Measurements from ENCODE around the gene PABPN1.

PABPN1 gene

DNA sequence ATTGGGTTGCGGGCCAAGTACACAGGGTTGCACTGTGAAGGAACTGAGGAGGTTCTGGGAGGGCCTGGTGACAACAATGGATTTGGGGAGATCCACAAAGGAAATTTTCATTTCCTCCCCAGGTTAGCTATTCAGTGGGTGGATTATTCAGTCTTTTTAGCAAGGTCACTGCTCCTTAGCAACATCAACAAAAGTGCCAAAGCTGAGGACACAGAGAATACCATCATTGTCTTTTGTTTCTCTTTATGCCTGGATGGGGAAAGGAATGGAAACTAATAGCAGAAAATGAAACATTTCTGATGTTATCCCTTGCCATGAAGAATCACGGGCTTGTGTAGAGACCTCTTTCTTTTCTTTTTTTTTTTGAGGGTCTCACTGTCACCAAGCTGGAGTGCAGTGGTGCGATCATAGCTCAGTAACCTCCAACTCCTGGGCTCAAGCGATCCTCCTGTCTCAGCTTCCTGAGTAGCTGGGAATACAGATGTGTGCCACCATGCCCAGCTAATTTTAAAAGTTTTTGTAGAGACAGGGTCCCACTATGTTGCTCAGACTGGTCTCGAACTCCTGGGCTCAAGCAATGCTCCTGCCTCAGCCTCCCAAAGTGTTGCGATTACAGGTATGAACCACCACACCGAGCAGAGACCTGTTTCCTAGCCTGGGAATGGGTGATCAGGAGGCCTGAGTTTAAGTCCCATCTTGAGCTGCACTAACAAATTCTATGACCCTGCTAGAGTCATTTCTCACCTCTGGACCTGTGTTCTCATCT, 25.1 kb upstream of the PABPN1 start:
- peaks cover 14% of the 10 kb centered on the region for H3F3A ChIP-seq (ENCODE audit: insufficient read depth)
- no peaks in the 10 kb centered on the region for H3K9me2 ChIP-seq (replicated peaks; ENCODE audit: insufficient read depth, low read length)
- TF ChIP-seq EZH2phosphoT487 (conservative IDR thresholded peaks at IDR 0.05; ENCODE audit: low read length), result no peak
- TF ChIP-seq, protein P1, sequence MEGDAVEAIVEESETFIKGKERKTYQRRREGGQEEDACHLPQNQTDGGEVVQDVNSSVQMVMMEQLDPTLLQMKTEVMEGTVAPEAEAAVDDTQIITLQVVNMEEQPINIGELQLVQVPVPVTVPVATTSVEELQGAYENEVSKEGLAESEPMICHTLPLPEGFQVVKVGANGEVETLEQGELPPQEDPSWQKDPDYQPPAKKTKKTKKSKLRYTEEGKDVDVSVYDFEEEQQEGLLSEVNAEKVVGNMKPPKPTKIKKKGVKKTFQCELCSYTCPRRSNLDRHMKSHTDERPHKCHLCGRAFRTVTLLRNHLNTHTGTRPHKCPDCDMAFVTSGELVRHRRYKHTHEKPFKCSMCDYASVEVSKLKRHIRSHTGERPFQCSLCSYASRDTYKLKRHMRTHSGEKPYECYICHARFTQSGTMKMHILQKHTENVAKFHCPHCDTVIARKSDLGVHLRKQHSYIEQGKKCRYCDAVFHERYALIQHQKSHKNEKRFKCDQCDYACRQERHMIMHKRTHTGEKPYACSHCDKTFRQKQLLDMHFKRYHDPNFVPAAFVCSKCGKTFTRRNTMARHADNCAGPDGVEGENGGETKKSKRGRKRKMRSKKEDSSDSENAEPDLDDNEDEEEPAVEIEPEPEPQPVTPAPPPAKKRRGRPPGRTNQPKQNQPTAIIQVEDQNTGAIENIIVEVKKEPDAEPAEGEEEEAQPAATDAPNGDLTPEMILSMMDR (IDR thresholded peaks at IDR 0.05; ENCODE audit: insufficient read depth, low read length, poor library complexity, severe bottlenecking), result no peak
- H4K20me1 ChIP-seq (ENCODE audit: low read depth, low read length), result no peaks in the 10 kb centered on the region
- no peak overlapping the region for H3K4me2 ChIP-seq (ENCODE audit: low read depth, low read length, poor library complexity, severe bottlenecking)
- peaks cover 5% of the 10 kb centered on the region; the same call in 1 of the 2 replicates for H3K36me3 ChIP-seq (ENCODE audit: low read length)
- no peak overlapping the region for H3K4me3 ChIP-seq (ENCODE audit: insufficient read depth, low read length, poor library complexity, severe bottlenecking)
- H3K27me3 ChIP-seq (ENCODE audit: low read length), result no peaks in the 10 kb centered on the region
- H3K9ac ChIP-seq (ENCODE audit: low read length), result no peak overlapping the region
- no peaks in the 10 kb centered on the region for H3K9me3 ChIP-seq (ENCODE audit: insufficient read depth, low read length)
- H3K79me2 ChIP-seq (ENCODE audit: insufficient read depth, low read length), result peaks cover 5% of the 10 kb centered on the region; the same call in 1 of the 2 replicates
- no peak overlapping the region for H3K27ac ChIP-seq (ENCODE audit: low read depth, low read length)
- no peak overlapping the region for H2AFZ ChIP-seq (ENCODE audit: low read depth, low read length, severe bottlenecking)

GRCh38 chr14:23297096-23297495, 24.2 kb upstream of the PABPN1 start:
- H3K9me3 ChIP-seq (ENCODE audit: insufficient read depth, low read length), result no peaks in the 10 kb centered on the region
- no peak overlapping the region for H3K27ac ChIP-seq (ENCODE audit: low read depth, low read length)
- TF ChIP-seq, protein P1 (IDR thresholded peaks at IDR 0.05; ENCODE audit: insufficient read depth, low read length, poor library complexity, severe bottlenecking), result no peak
- TF ChIP-seq EZH2phosphoT487 (conservative IDR thresholded peaks at IDR 0.05; ENCODE audit: low read length), result no peak
- peaks cover 14% of the 10 kb centered on the region for H3F3A ChIP-seq (ENCODE audit: insufficient read depth)
- H2AFZ ChIP-seq (ENCODE audit: low read depth, low read length, severe bottlenecking), result no peak overlapping the region
- no peak overlapping the region for H3K9ac ChIP-seq (ENCODE audit: low read length)
- peaks cover 5% of the 10 kb centered on the region; the same call in 1 of the 2 replicates for H3K79me2 ChIP-seq (ENCODE audit: insufficient read depth, low read length)
- H3K27me3 ChIP-seq (ENCODE audit: low read length), result no peaks in the 10 kb centered on the region
- H3K36me3 ChIP-seq (ENCODE audit: low read length), result peaks cover 5% of the 10 kb centered on the region; the same call in 1 of the 2 replicates
- H4K20me1 ChIP-seq (ENCODE audit: low read depth, low read length), result no peaks in the 10 kb centered on the region
- H3K4me2 ChIP-seq (ENCODE audit: low read depth, low read length, poor library complexity, severe bottlenecking), result no peak overlapping the region
- no peaks in the 10 kb centered on the region for H3K9me2 ChIP-seq (replicated peaks; ENCODE audit: insufficient read depth, low read length)
- no peak overlapping the region for H3K4me3 ChIP-seq (ENCODE audit: insufficient read depth, low read length, poor library complexity, severe bottlenecking)

DNA sequence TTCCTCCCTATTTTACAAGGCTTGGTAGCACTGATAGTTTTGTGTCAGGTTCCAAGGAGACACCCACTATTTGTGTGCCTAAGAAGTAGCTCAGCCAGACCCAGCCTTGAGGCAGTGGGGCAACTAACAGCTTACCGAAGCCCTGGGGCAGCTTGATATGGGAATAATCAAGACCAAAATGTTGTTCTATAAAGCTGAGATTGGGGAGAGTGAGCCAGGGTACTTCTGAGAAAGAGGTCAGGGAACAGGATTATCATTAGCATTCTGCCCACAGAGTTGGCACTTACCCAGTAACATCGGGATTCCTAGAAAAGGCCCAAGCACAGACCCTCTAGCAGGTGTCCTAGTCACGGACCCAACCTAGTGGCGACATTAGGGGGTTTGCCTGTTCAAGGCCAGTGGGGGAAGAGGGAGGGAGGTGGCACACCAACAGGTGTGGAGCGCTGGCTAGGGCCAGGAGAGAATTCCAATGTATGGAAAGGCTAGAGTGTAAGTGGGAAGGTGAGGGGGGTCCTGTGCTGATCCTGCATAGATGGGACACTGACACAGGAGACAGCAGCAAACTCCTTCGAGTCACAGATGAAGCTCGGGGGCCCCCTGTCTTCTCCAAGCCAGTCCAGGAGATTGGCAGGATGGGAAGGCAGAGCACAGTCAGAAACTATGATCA, 23.5 kb upstream of the PABPN1 start:
- Histone ChIP-seq H2AFZ (ENCODE audit: low read depth, low read length, severe bottlenecking) (no peak overlapping the region), H3K27ac (ENCODE audit: low read depth, low read length) (no peak overlapping the region), H3K36me3 (ENCODE audit: low read length) (peaks cover 5% of the 10 kb centered on the region; the same call in 1 of the 2 replicates), H3K9me2 (replicated peaks; ENCODE audit: insufficient read depth, low read length) (no peaks in the 10 kb centered on the region), H3F3A (ENCODE audit: insufficient read depth) (peaks cover 14% of the 10 kb centered on the region), H3K9ac (ENCODE audit: low read length) (no peak overlapping the region), H3K4me3 (ENCODE audit: insufficient read depth, low read length, poor library complexity, severe bottlenecking) (no peak overlapping the region), H3K79me2 (ENCODE audit: insufficient read depth, low read length) (peaks cover 5% of the 10 kb centered on the region; the same call in 1 of the 2 replicates), H3K4me2 (ENCODE audit: low read depth, low read length, poor library complexity, severe bottlenecking) (no peak overlapping the region), H4K20me1 (ENCODE audit: low read depth, low read length) (no peaks in the 10 kb centered on the region), H3K27me3 (ENCODE audit: low read length) (no peaks in the 10 kb centered on the region), H3K9me3 (ENCODE audit: insufficient read depth, low read length) (no peaks in the 10 kb centered on the region)
- no peak for TF ChIP-seq EZH2phosphoT487 (conservative IDR thresholded peaks at IDR 0.05; ENCODE audit: low read length)

All from SU-DHL-6 (cell line).